Stimulated activated naive CD8-positive, alpha-beta T cell treated with anti-CD3 and anti-CD28 coated beads, Interleukin-15, amount 100 ng/mL, for 72 hours (primary cell): Measurements from ENCODE around the gene TEAD3.
"Not testable (repeated sequence)": the region's sequence is repeated elsewhere in the genome, so short reads cannot be mapped to it uniquely, and the experiment has no call there.

Source experiments
- ATAC-seq: fragments of 150-1000 bp; cut with Tn5 transposase; 2 replicates; pipeline ENCODE4 v1.10.0; 2021; ENCODE audit warnings: mild to moderate bottlenecking, moderate library complexity
- DNase-seq, 2 donors: peaks; one replicate each; pipeline ENCODE4 v3.0.0; 2021 to 2022
- H3K27ac Mint-ChIP-seq, 2 donors: one replicate each; pipeline ENCODE4 v1.8.0; 2022; ENCODE audit warnings: mild to moderate bottlenecking in 2 of 2, mixed read lengths in 2 of 2, moderate library complexity in 2 of 2
- H3K27me3 Mint-ChIP-seq: one replicate; pipeline ENCODE4 v1.8.0; 2022; ENCODE audit warnings: mixed read lengths
- H3K4me1 Mint-ChIP-seq: one replicate; pipeline ENCODE4 v1.8.0; 2022; ENCODE audit warnings: mild to moderate bottlenecking, mixed read lengths
- H3K4me3 Mint-ChIP-seq, 2 donors: one replicate each; pipeline ENCODE4 v1.8.0; 2022; ENCODE audit warnings: mild to moderate bottlenecking in 2 of 2, mixed read lengths in 2 of 2, moderate library complexity in 1 of 2
- H3K9me3 Mint-ChIP-seq, 2 donors: one replicate each; pipeline ENCODE4 v1.8.0; 2022; ENCODE audit warnings: mixed read lengths in 2 of 2

TEAD3 gene

GRCh38 chr6:35496841-35497570 lies at the start of gene TEAD3:
TSS of gene TEAD3 (minus strand) at chr6:35497079.
- Mint-ChIP-seq H3K4me1 (peaks cover 31% of the 10 kb centered on the region), H3K9me3 (no peaks in the 10 kb centered on the region)

GRCh38 chr6:35544769-35545361 lies 48.0 kb upstream of the TEAD3 start:
- ATAC-seq, result no peak
- H3K9me3 Mint-ChIP-seq, result peaks cover 0 to 7% of the 10 kb centered on the region in 2 donors
- H3K4me3 Mint-ChIP-seq, result no peak overlapping the region
- no peak for DNase-seq
- H3K27ac Mint-ChIP-seq, result peak overlapping the region in 1 of 2 donors; percentile 65
- H3K27me3 Mint-ChIP-seq, result peaks cover 6% of the 10 kb centered on the region
- H3K4me1 Mint-ChIP-seq, result peaks cover 10% of the 10 kb centered on the region

More at GRCh38 chr6:35496841-35497570, at the start of gene TEAD3:
- Mint-ChIP-seq H3K4me3 (peak within 1 kb of the TSS; percentile 80 to 86), H3K27ac (peak within 1 kb of the TSS; percentile 22 to 28), H3K27me3 (peaks cover 30% of the 10 kb centered on the region)
- peak; percentile 52 to 68 for DNase-seq
- ATAC-seq, result peak; percentile 70

GRCh38 chr6:35543459-35544193 lies 46.7 kb upstream of the TEAD3 start:
- H3K27ac Mint-ChIP-seq, result no peak overlapping the region
- peaks cover 10% of the 10 kb centered on the region for H3K4me1 Mint-ChIP-seq
- DNase-seq, result no peak
- H3K9me3 Mint-ChIP-seq, result peaks cover 0 to 7% of the 10 kb centered on the region in 2 donors
- no peak for ATAC-seq
- H3K4me3 Mint-ChIP-seq, result no peak overlapping the region
- H3K27me3 Mint-ChIP-seq, result peaks cover 6% of the 10 kb centered on the region

- Mint-ChIP-seq H3K4me1 (peaks cover 10% of the 10 kb centered on the region), H3K9me3 (peaks cover 0 to 7% of the 10 kb centered on the region in 2 donors), H3K27ac (no peak overlapping the region), H3K27me3 (peaks cover 6% of the 10 kb centered on the region), H3K4me3 (no peak overlapping the region)
- no peak for DNase-seq
- ATAC-seq, result no peak
Observed at GRCh38 chr6:35541836-35542235, 45.0 kb upstream of the TEAD3 start.

- H3K4me3 Mint-ChIP-seq, result no peak overlapping the region
- H3K9me3 Mint-ChIP-seq, result peaks cover 0 to 7% of the 10 kb centered on the region in 2 donors
Observed at GRCh38 chr6:35539223-35539622, 42.3 kb upstream of the TEAD3 start.

GRCh38 chr6:35535847-35536246 lies 39.0 kb upstream of the TEAD3 start:
- not testable (repeated sequence) for DNase-seq, H3K4me1 Mint-ChIP-seq, H3K27ac Mint-ChIP-seq, H3K9me3 Mint-ChIP-seq, ATAC-seq, H3K4me3 Mint-ChIP-seq
- peaks cover 12% of the 10 kb centered on the region for H3K27me3 Mint-ChIP-seq

More at GRCh38 chr6:35539223-35539622, 42.3 kb upstream of the TEAD3 start:
- DNase-seq, result no peak
- H3K27ac Mint-ChIP-seq, result no peak overlapping the region
- H3K4me1 Mint-ChIP-seq, result peaks cover 15% of the 10 kb centered on the region
- H3K27me3 Mint-ChIP-seq, result peaks cover 12% of the 10 kb centered on the region
- ATAC-seq, result no peak

GRCh38 chr6:35534407-35535170 lies 37.7 kb upstream of the TEAD3 start:
- Mint-ChIP-seq H3K4me3 (no peak overlapping the region), H3K9me3 (no peaks in the 10 kb centered on the region), H3K4me1 (peaks cover 7% of the 10 kb centered on the region), H3K27ac (no peak overlapping the region), H3K27me3 (peaks cover 12% of the 10 kb centered on the region)
- DNase-seq (no peak), ATAC-seq (no peak)

- no peak for ATAC-seq
- H3K27ac Mint-ChIP-seq, result no peak overlapping the region
- peaks cover 7% of the 10 kb centered on the region for H3K4me1 Mint-ChIP-seq
- H3K9me3 Mint-ChIP-seq, result no peaks in the 10 kb centered on the region
- no peak for DNase-seq
- no peak overlapping the region for H3K4me3 Mint-ChIP-seq
- H3K27me3 Mint-ChIP-seq, result peaks cover 12% of the 10 kb centered on the region
Observed at GRCh38 chr6:35533981-35534380, 37.1 kb upstream of the TEAD3 start.

- no peak for ATAC-seq
Observed at GRCh38 chr6:35532126-35532525, 35.2 kb upstream of the TEAD3 start.

GRCh38 chr6:35524380-35525020 lies 27.6 kb upstream of the TEAD3 start:
- Mint-ChIP-seq H3K27me3 (no peaks in the 10 kb centered on the region), H3K9me3 (no peaks in the 10 kb centered on the region), H3K27ac (peak overlapping the region in 1 of 2 donors; percentile 4), H3K4me1 (peaks cover 14% of the 10 kb centered on the region), H3K4me3 (no peak overlapping the region)
- ATAC-seq (no peak), DNase-seq (no peak)

More at GRCh38 chr6:35532126-35532525, 35.2 kb upstream of the TEAD3 start:
- H3K9me3 Mint-ChIP-seq, result no peaks in the 10 kb centered on the region
- no peak overlapping the region for H3K27ac Mint-ChIP-seq
- H3K27me3 Mint-ChIP-seq, result peaks cover 12% of the 10 kb centered on the region
- no peak for DNase-seq
- no peak overlapping the region for H3K4me3 Mint-ChIP-seq
- H3K4me1 Mint-ChIP-seq, result peaks cover 7% of the 10 kb centered on the region

- H3K27me3 Mint-ChIP-seq, result no peaks in the 10 kb centered on the region
- H3K27ac Mint-ChIP-seq, result peak overlapping the region; percentile 24 to 89
- DNase-seq, result peak; percentile 70 to 75
- H3K9me3 Mint-ChIP-seq, result no peaks in the 10 kb centered on the region
- H3K4me3 Mint-ChIP-seq, result peak overlapping the region; percentile 76
- ATAC-seq, result peak; percentile 95
- H3K4me1 Mint-ChIP-seq, result peaks cover 14% of the 10 kb centered on the region
Observed at GRCh38 chr6:35522660-35523658, 26.1 kb upstream of the TEAD3 start.

- H3K4me1 Mint-ChIP-seq, result peaks cover 14% of the 10 kb centered on the region
- ATAC-seq (no peak), DNase-seq (no peak)
- no peaks in the 10 kb centered on the region for H3K27me3 Mint-ChIP-seq
- H3K9me3 Mint-ChIP-seq, result no peaks in the 10 kb centered on the region
- H3K4me3 Mint-ChIP-seq, result peak overlapping the region in 1 of 2 donors; percentile 76
- H3K27ac Mint-ChIP-seq, result no peak overlapping the region
Observed at GRCh38 chr6:35522151-35522550, 25.3 kb upstream of the TEAD3 start.

GRCh38 chr6:35521235-35521634 lies 24.4 kb upstream of the TEAD3 start:
- Mint-ChIP-seq H3K27ac (no peak overlapping the region), H3K4me1 (peaks cover 14% of the 10 kb centered on the region), H3K4me3 (no peak overlapping the region), H3K9me3 (no peaks in the 10 kb centered on the region), H3K27me3 (no peaks in the 10 kb centered on the region)
- no peak for DNase-seq
- no peak for ATAC-seq
